SH-SY5Y (cell line): ENCODE measurements around the gene RABGAP1L.

Experiments used
- GATA2 ChIP-seq: IDR thresholded peaks from 2 replicates; pipeline ENCODE4 v1.6.1; 2011; ENCODE audit warnings: mild to moderate bottlenecking, low read depth, low read length
- GATA3 ChIP-seq: IDR thresholded peaks from 2 replicates; pipeline ENCODE4 v1.6.1; 2011; ENCODE audit warnings: low read depth, mild to moderate bottlenecking, low read length, moderate library complexity

DNA sequence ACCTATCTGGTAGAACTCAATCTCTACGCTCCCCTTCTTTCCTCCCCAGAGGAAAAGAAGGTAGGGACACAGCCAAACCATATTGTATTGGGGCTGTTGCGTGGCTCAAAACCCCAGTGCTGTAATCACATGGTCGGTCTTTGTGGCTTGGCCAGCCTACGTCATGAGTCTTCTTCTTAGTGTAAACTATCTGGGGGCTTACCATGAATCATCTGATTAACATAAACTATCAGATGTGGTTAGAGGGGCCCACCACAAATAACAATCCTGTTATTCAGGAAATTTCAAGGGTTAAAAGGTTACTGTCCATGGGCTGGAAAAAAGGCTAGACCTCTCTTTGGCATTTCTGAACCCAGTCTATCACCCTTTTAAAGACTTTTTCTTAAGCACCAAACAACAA, 238.9 kb downstream of the RABGAP1L start:
- TF ChIP-seq GATA3 (no peak), GATA2 (no peak)
